Stimulated activated CD8-positive, alpha-beta memory T cell treated with anti-CD3 and anti-CD28 coated beads, Interleukin-7, amount 100 ng/mL, for 4 hours (primary cell): Measurements from ENCODE around the gene NET1.
"Not testable (repeated sequence)": the region's sequence is repeated elsewhere in the genome, so short reads cannot be mapped to it uniquely, and the experiment has no call there.

Source experiments
- DNase-seq, 2 donors: peaks; one replicate each; pipeline ENCODE4 v3.0.0-alpha.2; 2020; ENCODE audit warnings: low read depth in 2 of 2

Gene NET1

GRCh38 chr10:5412277-5412941, at the start of gene NET1:
NET1 (plus strand) TSS chr10:5412557; CDS start chr10:5412693, 136 bp downstream.
- DNase-seq, result peak; percentile 24 to 43

DNA sequence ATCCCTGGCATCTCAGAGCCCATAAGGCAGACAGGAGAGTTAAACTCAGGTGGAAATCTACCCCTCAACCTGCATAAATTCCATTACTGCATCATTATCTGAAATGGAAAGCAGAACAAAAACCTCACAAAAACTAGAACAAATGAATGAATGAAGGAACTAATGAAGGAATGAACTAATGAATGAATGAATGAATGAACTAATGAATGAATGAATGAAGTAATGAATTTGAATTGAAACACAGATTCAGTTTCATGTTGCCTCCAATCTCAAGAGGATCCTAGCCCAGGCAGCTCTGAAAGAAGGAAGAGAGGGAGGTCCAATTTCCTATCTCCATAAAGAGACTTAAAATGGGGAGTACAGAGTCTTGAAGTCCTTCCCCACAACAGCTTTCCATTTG, 49.5 kb upstream of the NET1 start:
- DNase-seq, result no peak

DNA sequence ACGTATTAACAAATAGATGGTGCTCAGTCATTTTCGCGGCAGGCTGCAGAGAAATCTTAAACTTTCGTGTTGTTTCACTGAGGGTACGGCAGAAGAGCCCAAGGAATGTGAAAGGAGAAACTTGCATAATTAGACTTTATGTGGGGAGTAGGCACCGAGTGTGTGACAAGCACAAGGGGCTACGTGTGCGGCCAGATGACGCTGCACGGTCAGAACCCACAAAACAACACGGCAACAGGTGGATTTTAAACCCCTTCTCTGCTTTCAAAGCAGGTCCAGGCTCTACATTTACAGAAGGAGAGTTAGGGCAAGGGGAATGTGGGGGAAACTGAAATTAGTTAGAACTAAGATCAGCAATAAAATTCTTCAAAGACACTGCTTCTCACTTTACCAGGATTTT, 48.0 kb upstream of the NET1 start:
- DNase-seq, result no peak

DNA sequence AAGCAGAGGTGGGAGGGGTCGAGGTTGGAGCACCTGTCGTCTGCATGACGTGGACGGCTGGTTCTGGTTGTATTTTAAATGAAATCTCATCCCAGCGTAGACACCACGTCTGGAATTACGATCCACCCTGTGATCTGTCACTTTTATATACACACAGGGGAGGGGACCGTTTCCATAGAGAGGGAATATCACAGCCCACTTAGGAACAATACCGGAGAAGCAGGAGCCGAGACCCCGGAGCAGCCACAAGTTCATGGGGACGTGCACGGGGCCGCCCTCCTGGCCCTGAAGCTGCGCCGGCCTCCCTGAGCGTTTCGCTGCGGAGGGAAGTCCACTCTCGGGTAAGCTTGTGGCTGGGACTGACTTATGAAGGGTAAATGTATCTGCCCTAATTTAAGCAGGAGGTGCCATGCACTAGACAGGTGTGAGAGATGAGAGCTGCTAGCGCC, 47.4 kb upstream of the NET1 start, which contains the start of gene UCN3:
Gene UCN3 (plus strand): TSS at position 77 of the 449 bp plus-strand sequence. CDS start 8,755 bp downstream, outside the sequence.
- DNase-seq, result no peak

DNA sequence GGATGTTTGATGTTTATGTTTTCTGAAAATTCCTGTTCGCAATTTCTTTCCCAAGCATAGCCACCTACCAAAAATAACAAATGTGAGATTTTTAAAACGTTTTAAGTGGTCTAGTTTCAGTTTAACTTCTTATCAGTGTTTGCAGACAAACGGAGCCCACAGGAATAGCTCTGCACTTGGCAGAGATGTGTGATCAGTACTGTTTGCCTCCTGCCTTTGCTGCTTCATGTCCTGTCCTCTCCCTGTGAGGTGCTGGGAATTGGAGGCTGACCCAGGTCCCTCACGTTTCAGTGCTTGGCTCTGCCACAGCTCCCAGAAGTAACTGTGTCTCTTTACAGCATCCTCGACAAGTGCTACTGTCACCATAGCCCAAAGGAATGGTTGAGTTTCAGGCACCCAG, 46.4 kb upstream of the NET1 start:
- DNase-seq, result no peak

GRCh38 chr10:5369362-5370158, 42.8 kb upstream of the NET1 start:
- DNase-seq, result no peak

- no peak for DNase-seq
Measured at GRCh38 chr10:5370493-5371352, 41.6 kb upstream of the NET1 start.

- DNase-seq, result no peak
Measured at GRCh38 chr10:5373307-5373706, 39.0 kb upstream of the NET1 start.

DNA sequence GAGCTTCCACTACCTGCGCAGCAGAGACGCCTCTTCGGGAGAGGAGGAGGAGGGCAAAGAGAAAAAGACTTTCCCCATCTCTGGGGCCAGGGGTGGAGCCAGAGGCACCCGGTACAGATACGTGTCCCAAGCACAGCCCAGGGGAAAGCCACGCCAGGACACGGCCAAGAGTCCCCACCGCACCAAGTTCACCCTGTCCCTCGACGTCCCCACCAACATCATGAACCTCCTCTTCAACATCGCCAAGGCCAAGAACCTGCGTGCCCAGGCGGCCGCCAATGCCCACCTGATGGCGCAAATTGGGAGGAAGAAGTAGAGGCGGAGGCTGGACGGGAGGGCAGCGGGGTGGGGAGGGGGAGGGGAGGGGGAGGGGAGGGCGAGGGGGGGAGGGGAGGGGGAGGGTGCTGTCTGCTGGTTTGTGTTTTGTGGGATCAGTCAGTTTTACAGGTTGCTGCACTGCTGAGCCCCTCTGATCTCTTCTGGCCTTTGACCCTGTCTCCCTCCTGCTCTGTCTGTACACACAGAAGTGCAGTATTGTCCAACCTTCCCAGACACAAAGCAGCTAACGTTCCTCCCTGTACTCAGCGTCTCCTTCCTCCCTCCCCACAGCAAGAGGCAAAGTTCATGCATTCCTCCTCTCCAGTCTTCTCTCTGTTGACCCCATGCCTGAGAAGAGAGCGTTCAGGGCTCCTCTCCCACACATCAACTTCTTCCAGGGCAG, 38.3 kb upstream of the NET1 start:
- DNase-seq, result no peak

GRCh38 chr10:5376450-5376849, 35.9 kb upstream of the NET1 start:
- DNase-seq, result no peak

DNA sequence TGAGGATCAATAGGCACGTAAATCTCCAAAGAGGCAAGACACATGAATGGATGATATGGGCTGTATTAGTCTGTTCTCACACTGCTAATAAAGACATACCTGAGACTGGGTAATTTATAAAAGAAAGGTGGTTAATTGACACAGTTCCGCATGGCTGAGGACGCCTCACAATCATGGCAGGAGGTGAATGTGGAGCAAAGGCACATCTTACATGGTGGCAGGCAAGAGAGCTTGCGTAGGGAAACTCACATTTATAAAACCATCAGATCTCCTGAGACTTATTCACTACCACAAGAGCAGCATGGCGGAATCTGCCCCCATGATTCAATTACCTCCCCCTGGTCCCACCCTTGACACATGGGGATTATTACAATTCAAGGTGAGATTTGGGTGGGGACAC, 33.2 kb upstream of the NET1 start:
- not testable (repeated sequence) for DNase-seq

DNA sequence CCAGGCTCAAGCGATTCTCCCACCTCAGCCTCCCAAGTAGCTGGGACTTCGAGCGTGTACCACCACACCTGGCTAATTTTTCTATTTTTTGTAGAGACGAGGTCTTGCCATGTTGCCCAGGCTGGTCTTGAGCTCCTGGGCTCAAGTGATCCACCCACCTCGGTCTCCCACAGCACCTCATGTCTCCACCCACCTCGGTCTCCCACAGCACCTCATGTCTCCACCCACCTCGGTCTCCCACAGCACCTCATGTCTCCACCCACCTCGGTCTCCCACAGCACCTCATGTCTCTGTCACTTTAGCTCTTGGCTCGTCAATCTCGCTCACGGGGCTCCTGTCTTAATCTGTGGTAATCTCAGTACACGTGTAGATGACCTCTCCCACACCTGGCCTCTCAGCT, 32.0 kb upstream of the NET1 start:
- not testable (repeated sequence) for DNase-seq

- DNase-seq, result no peak
Measured at GRCh38 chr10:5381187-5381586, 31.2 kb upstream of the NET1 start.

GRCh38 chr10:5385224-5385623, 27.1 kb upstream of the NET1 start:
- DNase-seq, result no peak

DNA sequence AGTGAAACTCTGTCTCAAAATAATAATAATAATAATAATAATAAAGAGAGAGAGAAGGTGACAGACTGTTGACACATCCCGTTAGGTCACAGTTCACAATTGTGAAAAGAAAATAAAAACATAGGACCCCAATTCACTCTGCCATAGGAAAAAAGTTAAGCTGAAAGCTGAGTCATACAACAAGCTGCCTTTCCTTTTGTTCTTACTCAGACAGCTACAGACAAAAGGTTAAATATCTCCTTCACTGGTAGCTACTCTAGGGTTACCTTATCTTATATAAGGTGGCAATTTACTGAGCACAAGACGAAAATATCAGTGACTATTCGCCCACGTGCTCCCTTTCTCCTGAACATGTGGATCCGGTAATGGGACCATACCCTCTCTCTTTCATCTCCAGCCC, 25.2 kb upstream of the NET1 start:
- DNase-seq, result no peak

DNA sequence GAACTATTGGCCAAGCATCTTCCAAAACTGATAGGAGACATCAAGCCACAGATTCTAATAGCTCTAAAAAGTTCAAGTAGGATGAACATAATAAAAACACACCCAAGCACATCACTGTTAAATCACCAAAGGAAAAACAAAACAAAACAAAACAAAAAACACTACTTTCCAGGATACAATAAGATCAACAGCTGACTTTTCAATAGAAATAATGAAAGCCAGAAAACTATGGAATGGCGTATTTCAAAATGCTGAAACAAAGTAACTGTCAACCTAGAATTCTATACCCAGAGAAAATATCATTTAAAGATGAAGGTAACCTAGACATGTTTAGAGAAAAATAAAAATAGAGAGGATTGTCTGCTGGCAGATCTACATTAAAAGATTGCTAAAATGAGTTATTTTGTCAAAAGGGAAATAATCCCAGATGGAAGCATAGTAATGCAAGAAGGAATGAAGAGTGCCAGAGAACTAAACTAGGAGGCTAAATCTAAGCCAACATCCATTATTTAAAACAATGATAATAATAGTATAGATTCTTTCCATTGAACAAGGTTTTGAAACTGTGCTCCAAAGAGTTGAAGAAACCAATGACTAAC, 21.7 kb upstream of the NET1 start:
- no peak for DNase-seq

DNA sequence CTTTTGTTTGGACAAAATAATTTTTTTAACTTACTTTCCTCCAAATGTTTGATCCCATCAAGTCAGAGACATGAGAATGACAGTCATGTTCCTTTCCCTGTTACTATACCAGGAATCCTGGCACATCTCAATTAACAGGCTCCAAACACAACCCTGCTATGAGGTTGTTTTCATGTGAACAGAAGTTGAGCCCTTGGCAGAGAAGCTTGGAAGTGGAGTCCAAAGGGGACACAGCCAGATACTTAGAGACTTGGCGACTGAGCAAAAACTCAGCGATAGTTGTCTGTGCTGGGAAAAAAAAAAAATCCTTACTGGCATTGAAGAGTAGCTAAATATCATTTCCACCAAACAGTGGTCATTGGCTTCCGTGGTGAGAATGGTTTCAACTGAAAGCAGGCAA, 20.6 kb upstream of the NET1 start:
- no peak for DNase-seq

DNA sequence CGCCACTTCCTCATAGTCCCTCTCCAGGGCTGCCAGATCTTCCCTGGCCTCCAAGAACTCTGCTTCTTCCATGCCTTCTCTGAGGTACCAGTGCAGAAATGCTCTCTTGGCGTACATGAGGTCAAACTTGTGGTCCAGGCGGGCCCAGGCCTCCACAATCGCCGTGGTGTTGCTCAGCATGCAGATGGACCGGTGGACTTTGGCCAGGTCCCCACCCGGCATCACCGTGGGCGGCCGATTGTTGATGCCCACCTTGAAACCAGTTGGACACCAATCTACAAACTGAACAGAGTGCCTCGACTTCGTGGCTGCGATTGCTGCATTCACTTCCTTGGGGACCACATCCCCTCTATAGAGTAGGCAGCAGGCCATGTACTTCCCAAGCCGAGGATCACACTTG, 18.8 kb upstream of the NET1 start:
- DNase-seq, result no peak

DNA sequence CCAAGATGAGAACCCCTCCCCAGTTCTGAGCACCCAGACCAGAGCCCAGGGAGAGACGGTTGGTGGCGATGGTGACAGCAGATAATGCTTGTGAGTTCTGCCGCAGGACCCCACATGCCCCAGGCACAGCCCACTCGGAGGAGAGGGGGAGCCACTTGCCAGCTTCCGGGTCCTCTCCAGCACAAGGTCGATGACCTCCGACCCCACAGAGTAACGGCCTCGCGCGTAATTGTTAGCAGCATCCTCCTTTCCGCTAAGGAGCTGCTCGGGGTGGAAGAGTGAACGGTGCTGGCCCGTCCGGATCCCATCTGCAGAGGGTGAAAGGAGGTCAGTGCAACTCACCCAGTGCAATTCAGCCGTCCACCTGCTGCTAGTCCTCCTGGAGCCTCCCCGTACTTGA, 17.2 kb upstream of the NET1 start:
- DNase-seq, result no peak

GRCh38 chr10:5396556-5397300, 15.6 kb upstream of the NET1 start:
- DNase-seq, result no peak
